ENCODE data around the gene MYH14. TPM values are rescaled to one million over a fixed set of nuclear protein-coding genes. Genes with fewer than 3 reads are reported as not detected.

Gene MYH14
- polyA plus RNA-seq, 1 experiment, result not detected

- CTCF ChIA-PET, result no interaction called here
- POLR2A ChIA-PET, result no interaction called here
- no peak for DNase-seq (ENCODE audit: low read depth)
Measured at GRCh38 chr19:50181121-50181520, 22.3 kb upstream of the MYH14 start.

GRCh38 chr19:50184196-50184595, 19.2 kb upstream of the MYH14 start:
- Histone ChIP-seq H3K4me3 (ENCODE audit: low read depth, low read length) (no peak overlapping the region), H3K27me3 (ENCODE audit: control insufficient read depth, insufficient read depth, low read length) (no peaks in the 10 kb centered on the region), H3K36me3 (ENCODE audit: control insufficient read depth, insufficient read depth, low read length) (no peaks in the 10 kb centered on the region)
- no peak for DNase-seq (ENCODE audit: low read depth)
- POLR2A ChIA-PET, result no interaction called here
- CTCF ChIA-PET, result no interaction called here
- TF ChIP-seq CTCF (IDR thresholded peaks at IDR 0.05; ENCODE audit: insufficient read depth, low read depth, low read length), result no peak

More at GRCh38 chr19:50181121-50181520, 22.3 kb upstream of the MYH14 start:
- TF ChIP-seq CTCF (IDR thresholded peaks at IDR 0.05; ENCODE audit: insufficient read depth, low read depth, low read length), result no peak
- H3K4me3 ChIP-seq (ENCODE audit: low read depth, low read length), result no peak overlapping the region
- H3K36me3 ChIP-seq (ENCODE audit: control insufficient read depth, insufficient read depth, low read length), result no peaks in the 10 kb centered on the region
- no peaks in the 10 kb centered on the region for H3K27me3 ChIP-seq (ENCODE audit: control insufficient read depth, insufficient read depth, low read length)

- H3K36me3 ChIP-seq (ENCODE audit: control insufficient read depth, insufficient read depth, low read length), result no peaks in the 10 kb centered on the region
- H3K4me3 ChIP-seq (ENCODE audit: low read depth, low read length), result no peak overlapping the region
- no peaks in the 10 kb centered on the region for H3K27me3 ChIP-seq (ENCODE audit: control insufficient read depth, insufficient read depth, low read length)
- no peak for TF ChIP-seq CTCF (IDR thresholded peaks at IDR 0.05; ENCODE audit: insufficient read depth, low read depth, low read length)
- DNase-seq (ENCODE audit: low read depth), result no peak
- POLR2A ChIA-PET, result no interaction called here
- CTCF ChIA-PET, result no interaction called here
Measured at GRCh38 chr19:50187937-50188336, 15.5 kb upstream of the MYH14 start.

- no peak for TF ChIP-seq CTCF (IDR thresholded peaks at IDR 0.05; ENCODE audit: insufficient read depth, low read depth, low read length)
- DNase-seq (ENCODE audit: low read depth), result no peak
- POLR2A ChIA-PET, result no interaction called here
- H3K4me3 ChIP-seq (ENCODE audit: low read depth, low read length), result no peak overlapping the region
- no peaks in the 10 kb centered on the region for H3K27me3 ChIP-seq (ENCODE audit: control insufficient read depth, insufficient read depth, low read length)
- no peaks in the 10 kb centered on the region for H3K36me3 ChIP-seq (ENCODE audit: control insufficient read depth, insufficient read depth, low read length)
- CTCF ChIA-PET, result no interaction called here
Measured at GRCh38 chr19:50189331-50189730, 14.1 kb upstream of the MYH14 start.

GRCh38 chr19:50190439-50190891, 13.0 kb upstream of the MYH14 start:
- Histone ChIP-seq H3K27me3 (ENCODE audit: control insufficient read depth, insufficient read depth, low read length) (no peaks in the 10 kb centered on the region), H3K36me3 (ENCODE audit: control insufficient read depth, insufficient read depth, low read length) (no peaks in the 10 kb centered on the region), H3K4me3 (ENCODE audit: low read depth, low read length) (no peak overlapping the region)
- DNase-seq (ENCODE audit: low read depth), result no peak
- ChIA-PET CTCF (no interaction called here), POLR2A (no interaction called here)
- no peak for TF ChIP-seq CTCF (IDR thresholded peaks at IDR 0.05; ENCODE audit: insufficient read depth, low read depth, low read length)

Measured in BJ (cell line).